Neural cell (in vitro differentiated cells): Measurements from ENCODE around the gene EML6.

Source experiments
- EP300 ChIP-seq: fragments of 450-650 bp; conservative IDR thresholded peaks from 2 replicates; pipeline ENCODE4 v1.6.1; 2014; ENCODE audit warnings: antibody characterized with exemption, mild to moderate bottlenecking, moderate library complexity; ENCODE audit not compliant: poor library complexity, severe bottlenecking
- POLR2AphosphoS5 ChIP-seq: IDR thresholded peaks from 2 replicates; pipeline ENCODE4 v1.6.1; 2012
- TAF1 ChIP-seq: IDR thresholded peaks from 2 replicates; pipeline ENCODE4 v1.6.1; 2012; ENCODE audit warnings: low read depth
- TF ChIP-seq, protein P1 (sequence below): fragments of 450-650 bp; IDR thresholded peaks from 2 replicates; pipeline ENCODE4 v1.5.1; 2014; ENCODE audit warnings: antibody characterized with exemption, mild to moderate bottlenecking, moderate library complexity; ENCODE audit not compliant: poor library complexity, severe bottlenecking

DNA sequence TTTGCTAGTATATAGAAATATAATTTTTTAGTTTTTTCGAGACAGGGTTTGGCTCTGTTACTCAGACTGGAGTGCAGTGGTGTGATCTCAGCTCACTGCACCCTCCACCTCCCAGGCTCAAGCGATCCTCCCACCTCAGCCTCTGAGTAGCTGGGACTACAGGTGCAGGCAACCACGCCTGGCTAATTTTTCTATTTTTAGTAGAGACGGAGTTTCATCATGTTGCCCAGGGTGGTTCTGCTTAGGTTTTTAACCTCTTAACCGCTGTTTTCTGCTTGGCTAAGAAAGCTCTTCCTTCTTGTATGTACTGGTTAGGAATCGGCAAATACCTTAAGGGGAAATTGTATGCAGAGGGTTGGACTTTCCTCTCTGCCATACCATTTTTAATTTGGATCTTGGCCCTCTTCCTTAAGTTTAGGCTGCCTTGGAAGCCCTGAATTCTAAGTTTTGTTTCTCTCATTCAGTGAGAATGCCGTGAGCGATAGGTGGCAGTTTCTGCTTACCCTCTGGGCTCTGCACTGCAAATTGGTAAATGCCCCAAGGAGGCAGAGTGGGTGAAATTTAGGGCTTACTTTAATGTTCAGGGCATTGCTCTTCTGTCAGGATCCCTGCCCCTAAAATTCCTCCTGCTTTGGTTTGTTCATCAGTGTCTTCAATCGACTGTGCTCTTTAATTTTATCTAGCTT lies 32.3 kb downstream of the EML6 start:
- no peak for TF ChIP-seq EP300
- TF ChIP-seq POLR2AphosphoS5: no peak
- TF ChIP-seq, protein P1, sequence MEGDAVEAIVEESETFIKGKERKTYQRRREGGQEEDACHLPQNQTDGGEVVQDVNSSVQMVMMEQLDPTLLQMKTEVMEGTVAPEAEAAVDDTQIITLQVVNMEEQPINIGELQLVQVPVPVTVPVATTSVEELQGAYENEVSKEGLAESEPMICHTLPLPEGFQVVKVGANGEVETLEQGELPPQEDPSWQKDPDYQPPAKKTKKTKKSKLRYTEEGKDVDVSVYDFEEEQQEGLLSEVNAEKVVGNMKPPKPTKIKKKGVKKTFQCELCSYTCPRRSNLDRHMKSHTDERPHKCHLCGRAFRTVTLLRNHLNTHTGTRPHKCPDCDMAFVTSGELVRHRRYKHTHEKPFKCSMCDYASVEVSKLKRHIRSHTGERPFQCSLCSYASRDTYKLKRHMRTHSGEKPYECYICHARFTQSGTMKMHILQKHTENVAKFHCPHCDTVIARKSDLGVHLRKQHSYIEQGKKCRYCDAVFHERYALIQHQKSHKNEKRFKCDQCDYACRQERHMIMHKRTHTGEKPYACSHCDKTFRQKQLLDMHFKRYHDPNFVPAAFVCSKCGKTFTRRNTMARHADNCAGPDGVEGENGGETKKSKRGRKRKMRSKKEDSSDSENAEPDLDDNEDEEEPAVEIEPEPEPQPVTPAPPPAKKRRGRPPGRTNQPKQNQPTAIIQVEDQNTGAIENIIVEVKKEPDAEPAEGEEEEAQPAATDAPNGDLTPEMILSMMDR: no peak
- no peak for TF ChIP-seq TAF1
